HepG2 (cell line): Measurements from ENCODE around the gene CD300LB. TPM values are rescaled to one million over a fixed set of nuclear protein-coding genes. Genes with fewer than 3 reads are reported as not detected.

Experiments
- ATAC-seq: fragments of 200-7000 bp; cut with Tn5 transposase; 3 replicates; pipeline ENCODE4 v1.9.1; 2020; ENCODE audit warnings: mild to moderate bottlenecking, moderate library complexity
- BruUV-seq: library from RNA; stranded (reverse); fragments of 400-500 nt; replicated peaks from 2 replicates; lab custom pipeline; 2021; lab: Mats Ljungman, UMichigan
- CTCF ChIA-PET: fragments of 300-600 bp; formaldehyde crosslinking; extraction: SDS; loops from one replicate; lab custom pipeline; 2021; ENCODE audit warnings: low total read pairs, inconsistent platforms, low intra/inter-chr PET ratio; lab: Yijun Ruan, JAX
- POLR2A ChIA-PET: fragments of 350-600 bp; sonication (Branson Sonifier 250); formaldehyde crosslinking; loops from one replicate; lab custom pipeline; 2020; ENCODE audit warnings: antibody characterized with exemption, inconsistent platforms; lab: Yijun Ruan, JAX
- DNase-seq: peaks from one replicate; pipeline ENCODE4 v3.0.0-alpha.2; 2015; ENCODE audit warnings: low spot score
- FAIRE-seq: peaks from 3 replicates; lab custom pipeline; 2011; peaks lifted over from hg19 to GRCh38; lab: Jason Lieb, UNC
- H2AFZ ChIP-seq: one replicate; pipeline ENCODE4 v1.6.1; 2011; ENCODE audit warnings: low read length, inconsistent platforms
- H3K27ac ChIP-seq: fragments of 300-600 bp; 3 replicates; pipeline ENCODE4 v1.8.0; 2011; ENCODE audit warnings: mixed run types, mild to moderate bottlenecking, mixed read lengths, low read length, inconsistent platforms; ENCODE audit not compliant: insufficient read depth; ENCODE audit errors: extremely low read length
- H3K27me3 ChIP-seq, 2 experiments: fragments of 200-600 bp in 1 of 2; 2 replicates in 1 of 2; 3 replicates in 1 of 2; pipeline versions ENCODE4 v1.6.0 to v1.8.0; 2011; ENCODE audit warnings: low read length in 2 of 2, mild to moderate bottlenecking in 2 of 2, moderate library complexity in 2 of 2, inconsistent platforms in 1 of 2; ENCODE audit not compliant: insufficient read depth in 2 of 2, control insufficient read depth in 1 of 2
- H3K36me3 ChIP-seq, 2 experiments: fragments of 200-600 bp in 1 of 2; replicated peaks in 1 of 2; 2 replicates in 1 of 2; 3 replicates in 1 of 2; pipeline versions ENCODE4 v1.5.1 to v1.8.0; 2011; ENCODE audit warnings: low read length in 2 of 2, inconsistent platforms in 1 of 2; ENCODE audit not compliant: insufficient read depth in 2 of 2, control insufficient read depth in 1 of 2
- H3K4me1 ChIP-seq: 2 replicates; pipeline ENCODE4 v1.5.1; 2012; ENCODE audit warnings: low read length, inconsistent platforms; ENCODE audit not compliant: insufficient read depth
- H3K4me2 ChIP-seq: 2 replicates; pipeline ENCODE4 v1.6.0; 2011; ENCODE audit warnings: low read depth, low read length, inconsistent platforms
- H3K4me3 ChIP-seq, 3 experiments: fragments of 200-600 bp in 1 of 3; sonication (generic), shearing (Covaris generic) in 1 of 3; replicated peaks in 1 of 3; 2 replicates each; pipeline ENCODE4 v1.5.1; 2011 to 2016; ENCODE audit warnings: low read length in 3 of 3, inconsistent platforms in 2 of 3, low read depth in 2 of 3, mild to moderate bottlenecking in 2 of 3, control low read depth in 1 of 3, mixed read lengths in 1 of 3; ENCODE audit not compliant: insufficient read depth in 1 of 3
- H3K79me2 ChIP-seq: one replicate; pipeline ENCODE4 v1.6.1; 2011; ENCODE audit warnings: low read length, inconsistent platforms; ENCODE audit not compliant: insufficient read depth
- H3K9ac ChIP-seq: 2 replicates; pipeline ENCODE4 v1.6.0; 2011; ENCODE audit warnings: mild to moderate bottlenecking, low read depth, low read length, inconsistent platforms; ENCODE audit not compliant: insufficient read depth
- H3K9me3 ChIP-seq: 2 replicates; pipeline ENCODE4 v1.5.1; 2012; ENCODE audit warnings: mild to moderate bottlenecking, low read length
- H4K20me1 ChIP-seq: 2 replicates; pipeline ENCODE4 v1.6.0; 2011; ENCODE audit warnings: inconsistent platforms, mild to moderate bottlenecking, low read length, moderate library complexity; ENCODE audit not compliant: insufficient read depth
- CHD4 ChIP-seq: fragments of 200-600 bp; sonication (generic); IDR thresholded peaks from 2 replicates; pipeline ENCODE4 v1.7.0; 2017; ENCODE audit warnings: mild to moderate bottlenecking, low read length, borderline replicate concordance
- GABPA ChIP-seq, 2 experiments: IDR thresholded peaks; 2 replicates each; pipeline ENCODE4 v1.6.1; 2011 to 2016; ENCODE audit warnings: low read depth in 2 of 2, low read length in 1 of 2, missing biosample characterization in 1 of 2, missing genetic modification characterization in 1 of 2
- GABPB1 ChIP-seq: IDR thresholded peaks from 2 replicates; pipeline ENCODE4 v1.6.1; 2016; ENCODE audit warnings: mild to moderate bottlenecking, missing genetic modification reagents, moderate library complexity, missing compliant biosample characterization
- GFI1 ChIP-seq: sonication (generic); formaldehyde crosslinking; IDR thresholded peaks from 2 replicates; pipeline ENCODE4 v1.5.0; 2020; ENCODE audit warnings: missing genetic modification reagents, mild to moderate bottlenecking, borderline replicate concordance
- HDAC1 ChIP-seq: sonication (generic); formaldehyde crosslinking; IDR thresholded peaks from 2 replicates; pipeline ENCODE4 v1.5.1; 2020; ENCODE audit warnings: mild to moderate bottlenecking, missing genetic modification reagents
- KLF13 ChIP-seq: sonication (generic); formaldehyde crosslinking; IDR thresholded peaks from 2 replicates; pipeline ENCODE4 v1.4.0; 2020; ENCODE audit warnings: mild to moderate bottlenecking, missing genetic modification reagents
- MIXL1 ChIP-seq: IDR thresholded peaks from 2 replicates; pipeline ENCODE4 v1.6.1; 2016
- SETDB1 ChIP-seq: sonication (generic); formaldehyde crosslinking; IDR thresholded peaks from 2 replicates; pipeline ENCODE4 v1.5.1; 2020; ENCODE audit warnings: missing genetic modification reagents, mild to moderate bottlenecking, borderline replicate concordance
- SNAI1 ChIP-seq: sonication (generic); formaldehyde crosslinking; IDR thresholded peaks from 2 replicates; pipeline ENCODE4 v1.5.0; 2020; ENCODE audit warnings: mild to moderate bottlenecking, missing genetic modification reagents, borderline replicate concordance
- TP53 ChIP-seq: sonication (generic); formaldehyde crosslinking; conservative IDR thresholded peaks from 2 replicates; pipeline ENCODE4 v1.4.0; 2020; ENCODE audit warnings: missing genetic modification reagents
- ZNF121 ChIP-seq: sonication (generic); formaldehyde crosslinking; IDR thresholded peaks from 2 replicates; pipeline ENCODE4 v1.5.0; 2020; ENCODE audit warnings: mild to moderate bottlenecking, missing genetic modification reagents
- ZNF160 ChIP-seq: sonication (generic); formaldehyde crosslinking; IDR thresholded peaks from 2 replicates; pipeline ENCODE4 v1.8.0; 2022; ENCODE audit warnings: mild to moderate bottlenecking, inconsistent platforms, missing genetic modification reagents
- ZNF343 ChIP-seq: sonication (generic); formaldehyde crosslinking; IDR thresholded peaks from 2 replicates; pipeline ENCODE4 v1.4.0; 2020; ENCODE audit warnings: mild to moderate bottlenecking, missing genetic modification reagents
- WGBS: methylation state at CpG from one replicate; pipeline ENCODE4 v1.1.6; 2017; ENCODE audit warnings: low lambda C conversion rate; 5-methylcytosine and 5-hydroxymethylcytosine counted together
- in situ Hi-C: cut with HindIII; loops from 2 replicates; pipeline ENCODE4 v1.10.0; 2017; ENCODE audit warnings: low pct_unique_long_range_greater_than_20kb; ENCODE audit not compliant: extremely low pct_ligation_motif_present
- intact Hi-C: fragments of 100-400 bp; cut with micrococcal nuclease; formaldehyde crosslinking; loops from one replicate; pipeline ENCODE4 v1.10.0; 2022; ENCODE audit not compliant: unreplicated experiment
- polyA plus RNA-seq, 8 experiments: library from polyadenylated mRNA; depleted of rRNA in 3 of 8; stranded (reverse) in 7 of 8; unstranded in 1 of 8; fragments of >200 nt; fragmentation: Illumina TruSeq in 4 of 8; extraction: Trizol in 4 of 8; gene quantifications; 2 replicates each; pipeline versions ENCODE4 v1.2.1 to v1.2.3, GENCODE V29; 2011 to 2016; ENCODE audit warnings: low read depth in 4 of 8, missing spikeins in 1 of 8, mixed read lengths in 1 of 8; ENCODE audit not compliant: insufficient read depth in 1 of 8
- total RNA-seq, 5 experiments: library from RNA; depleted of rRNA; stranded (reverse); fragments of >200 nt; fragmentation: Illumina TruSeq; extraction: Trizol; gene quantifications; 2 replicates each; pipeline ENCODE4 v1.2.3, GENCODE V29; 2016; ENCODE audit warnings: low read depth in 1 of 5
- TF ChIP-seq, protein P1 (sequence below): sonication (generic); formaldehyde crosslinking; IDR thresholded peaks from 2 replicates; pipeline ENCODE4 v1.5.0; 2020; ENCODE audit warnings: mild to moderate bottlenecking, missing genetic modification reagents
- TF ChIP-seq, protein P2 (sequence below): sonication (generic); formaldehyde crosslinking; conservative IDR thresholded peaks from 2 replicates; pipeline ENCODE4 v1.8.1; 2023; ENCODE audit warnings: missing genetic modification reagents

The CD300LB gene
- total and polyA plus RNA-seq, 2 of the 13 experiments (the other 11 are each of a cell fraction or from before 2014, with no cell fraction given): not detected

DNA sequence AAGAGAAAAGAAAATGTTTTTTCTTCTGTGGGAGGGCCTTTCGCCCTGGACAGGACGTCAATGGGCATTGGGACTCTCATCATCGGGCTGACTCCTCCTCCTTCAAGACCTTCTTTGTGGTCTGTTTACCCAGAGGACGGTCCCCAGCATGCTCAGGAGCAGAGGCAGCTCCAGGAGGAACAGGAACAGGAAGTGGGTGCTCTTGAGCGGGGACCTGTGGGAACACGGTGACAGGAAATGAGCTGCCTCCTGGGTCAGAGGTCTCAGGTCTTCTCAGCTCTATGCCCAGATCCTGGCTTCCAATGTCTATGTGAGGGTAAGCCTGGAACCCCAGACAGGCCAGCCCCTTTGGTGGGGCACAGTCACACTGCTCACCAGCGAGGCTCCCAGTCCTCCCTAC, 48.6 kb upstream of the CD300LB start:
- ChIA-PET CTCF (no interaction called here), POLR2A (no interaction called here)
- Histone ChIP-seq H3K4me2 (no peak overlapping the region), H3K27me3 (peaks cover 0 to 32% of the 10 kb centered on the region in 2 experiments; a peak in 3 of 5 replicates), H2AFZ (no peak overlapping the region), H3K4me1 (no peaks in the 10 kb centered on the region), H3K79me2 (no peaks in the 10 kb centered on the region), H3K9me3 (no peaks in the 10 kb centered on the region), H3K9ac (no peak overlapping the region), H4K20me1 (no peaks in the 10 kb centered on the region), H3K4me3 (no peak overlapping the region), H3K36me3 (no peaks in the 10 kb centered on the region), H3K27ac (no peak overlapping the region)
- WGBS: 49% methylated on average over 7 of the region's 7 CpGs
- intact Hi-C loops (loop anchor here (5.0 kb wide), 1 partner anchor 768 kb away; no protein-coding TSS in a partner anchor), in situ Hi-C loops (no loop called here)
- TF ChIP-seq SNAI1 (CRISPR knock-in tag) (no peak), CHD4 (no peak), GFI1 (CRISPR knock-in tag) (no peak), GABPA (IDR thresholded peaks at IDR 0.05; ENCODE audit: low read depth, low read length) (peak; percentile 39), GABPA (CRISPR knock-in tag; IDR thresholded peaks at IDR 0.05; ENCODE audit: low read depth) (peak; percentile 53), HDAC1 (CRISPR knock-in tag) (no peak), ZNF343 (no peak), MIXL1 (CRISPR knock-in tag) (no peak), ZNF121 (no peak), TP53 (CRISPR knock-in tag) (no peak), KLF13 (CRISPR knock-in tag) (no peak), SETDB1 (CRISPR knock-in tag) (no peak), ZNF160 (CRISPR knock-in tag) (no peak), GABPB1 (0 out of 2 replicates have a peak, but pooled peaks have one; percentile 16)
- TF ChIP-seq, protein P1, sequence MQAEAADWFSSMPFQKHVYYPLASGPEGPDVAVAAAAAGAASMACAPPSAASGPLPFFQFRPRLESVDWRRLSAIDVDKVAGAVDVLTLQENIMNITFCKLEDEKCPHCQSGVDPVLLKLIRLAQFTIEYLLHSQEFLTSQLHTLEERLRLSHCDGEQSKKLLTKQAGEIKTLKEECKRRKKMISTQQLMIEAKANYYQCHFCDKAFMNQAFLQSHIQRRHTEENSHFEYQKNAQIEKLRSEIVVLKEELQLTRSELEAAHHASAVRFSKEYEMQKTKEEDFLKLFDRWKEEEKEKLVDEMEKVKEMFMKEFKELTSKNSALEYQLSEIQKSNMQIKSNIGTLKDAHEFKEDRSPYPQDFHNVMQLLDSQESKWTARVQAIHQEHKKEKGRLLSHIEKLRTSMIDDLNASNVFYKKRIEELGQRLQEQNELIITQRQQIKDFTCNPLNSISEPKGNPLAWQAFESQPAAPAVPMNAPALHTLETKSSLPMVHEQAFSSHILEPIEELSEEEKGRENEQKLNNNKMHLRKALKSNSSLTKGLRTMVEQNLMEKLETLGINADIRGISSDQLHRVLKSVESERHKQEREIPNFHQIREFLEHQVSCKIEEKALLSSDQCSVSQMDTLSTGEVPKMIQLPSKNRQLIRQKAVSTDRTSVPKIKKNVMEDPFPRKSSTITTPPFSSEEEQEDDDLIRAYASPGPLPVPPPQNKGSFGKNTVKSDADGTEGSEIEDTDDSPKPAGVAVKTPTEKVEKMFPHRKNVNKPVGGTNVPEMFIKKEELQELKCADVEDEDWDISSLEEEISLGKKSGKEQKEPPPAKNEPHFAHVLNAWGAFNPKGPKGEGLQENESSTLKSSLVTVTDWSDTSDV (CRISPR knock-in tag): no peak
- TF ChIP-seq, protein P2, sequence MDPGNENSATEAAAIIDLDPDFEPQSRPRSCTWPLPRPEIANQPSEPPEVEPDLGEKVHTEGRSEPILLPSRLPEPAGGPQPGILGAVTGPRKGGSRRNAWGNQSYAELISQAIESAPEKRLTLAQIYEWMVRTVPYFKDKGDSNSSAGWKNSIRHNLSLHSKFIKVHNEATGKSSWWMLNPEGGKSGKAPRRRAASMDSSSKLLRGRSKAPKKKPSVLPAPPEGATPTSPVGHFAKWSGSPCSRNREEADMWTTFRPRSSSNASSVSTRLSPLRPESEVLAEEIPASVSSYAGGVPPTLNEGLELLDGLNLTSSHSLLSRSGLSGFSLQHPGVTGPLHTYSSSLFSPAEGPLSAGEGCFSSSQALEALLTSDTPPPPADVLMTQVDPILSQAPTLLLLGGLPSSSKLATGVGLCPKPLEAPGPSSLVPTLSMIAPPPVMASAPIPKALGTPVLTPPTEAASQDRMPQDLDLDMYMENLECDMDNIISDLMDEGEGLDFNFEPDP (CRISPR knock-in tag): no peak
- DNase-seq (no peak), ATAC-seq (no peak), FAIRE-seq (no peak)
- no TSS peak for BruUV-seq
